Peyer's patch (tissue), 4 donors: ENCODE results near the gene PCSK1N.

Experiments
- POLR2A ChIP-seq, 2 donors: fragments of 450-650 bp; IDR thresholded peaks; one replicate each; pipeline ENCODE4 v1.5.1; 2017; ENCODE audit warnings: antibody characterized with exemption in 2 of 2, mild to moderate bottlenecking in 2 of 2, moderate library complexity in 2 of 2
- TF ChIP-seq, protein P1 (sequence below), 6 experiments: fragments of 450-650 bp in 4 of 6; fragments of 200-600 bp in 2 of 6; sonication (generic) in 1 of 6; IDR thresholded peaks; one replicate each; pipeline ENCODE4 v1.5.1; 2017 to 2019; ENCODE audit warnings: antibody characterized with exemption in 6 of 6, mild to moderate bottlenecking in 3 of 6, moderate library complexity in 1 of 6

DNA sequence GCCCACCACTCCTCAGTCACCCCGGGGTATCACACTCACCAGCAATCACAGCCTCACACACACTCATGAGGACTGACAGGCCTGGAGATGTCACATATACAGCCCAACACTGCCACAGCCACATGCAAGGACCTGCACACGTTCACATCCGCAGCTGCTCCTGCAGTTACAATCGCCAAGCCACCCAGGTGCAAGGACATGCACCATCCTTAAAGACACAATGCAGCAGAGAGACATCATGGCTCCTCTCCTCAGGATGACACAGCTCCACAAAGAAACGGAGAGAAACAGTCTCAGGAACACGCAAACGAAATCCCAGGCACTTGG is 1.1 kb downstream of the PCSK1N start:
- TF ChIP-seq, protein P1, sequence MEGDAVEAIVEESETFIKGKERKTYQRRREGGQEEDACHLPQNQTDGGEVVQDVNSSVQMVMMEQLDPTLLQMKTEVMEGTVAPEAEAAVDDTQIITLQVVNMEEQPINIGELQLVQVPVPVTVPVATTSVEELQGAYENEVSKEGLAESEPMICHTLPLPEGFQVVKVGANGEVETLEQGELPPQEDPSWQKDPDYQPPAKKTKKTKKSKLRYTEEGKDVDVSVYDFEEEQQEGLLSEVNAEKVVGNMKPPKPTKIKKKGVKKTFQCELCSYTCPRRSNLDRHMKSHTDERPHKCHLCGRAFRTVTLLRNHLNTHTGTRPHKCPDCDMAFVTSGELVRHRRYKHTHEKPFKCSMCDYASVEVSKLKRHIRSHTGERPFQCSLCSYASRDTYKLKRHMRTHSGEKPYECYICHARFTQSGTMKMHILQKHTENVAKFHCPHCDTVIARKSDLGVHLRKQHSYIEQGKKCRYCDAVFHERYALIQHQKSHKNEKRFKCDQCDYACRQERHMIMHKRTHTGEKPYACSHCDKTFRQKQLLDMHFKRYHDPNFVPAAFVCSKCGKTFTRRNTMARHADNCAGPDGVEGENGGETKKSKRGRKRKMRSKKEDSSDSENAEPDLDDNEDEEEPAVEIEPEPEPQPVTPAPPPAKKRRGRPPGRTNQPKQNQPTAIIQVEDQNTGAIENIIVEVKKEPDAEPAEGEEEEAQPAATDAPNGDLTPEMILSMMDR (IDR thresholded peaks at IDR 0.05), result no peak
- TF ChIP-seq POLR2A (IDR thresholded peaks at IDR 0.05), result no peak
